A549 treated with Mapracorat at 1 μM for 4 hours (cell line): ENCODE measurements around the gene HNMT. TPM values are rescaled to one million over a fixed set of nuclear protein-coding genes. Genes with fewer than 3 reads are reported as not detected.

Experiments
- total RNA-seq: library from RNA; stranded (reverse); fragments of 200-300 nt; extraction: Qiagen RNA extraction; gene quantifications from 5 replicates; pipeline ENCODE4 v1.2.3, GENCODE V29; 2022

Gene HNMT
- total RNA-seq: 0.53 to 1.4 TPM (median 0.71 TPM) in 5 replicates

GRCh38 chr2:137964066-137964858, at the start of gene HNMT:
Gene HNMT (plus strand): TSS chr2:137964473. CDS start chr2:137964492, 19 bp downstream.

